Measurements from ENCODE around the gene PPP4R2.
"Not testable (repeated sequence)": the region's sequence is repeated elsewhere in the genome, so short reads cannot be mapped to it uniquely, and the experiment has no call there.

PPP4R2 gene

GRCh38 chr3:73026760-73027113 lies 30.1 kb downstream of the PPP4R2 start:
- no peak for DNase-seq

GRCh38 chr3:73028803-73029202 lies 32.2 kb downstream of the PPP4R2 start:
- no peak for DNase-seq

- DNase-seq = no peak
Observed at GRCh38 chr3:73029321-73029796, 32.7 kb downstream of the PPP4R2 start.

- no peak for DNase-seq
Observed at GRCh38 chr3:73030073-73030597, 33.5 kb downstream of the PPP4R2 start.

GRCh38 chr3:73031573-73032103 lies 35.0 kb downstream of the PPP4R2 start:
- DNase-seq = no peak

- no peak for DNase-seq
Observed at GRCh38 chr3:73036694-73037591, 40.3 kb downstream of the PPP4R2 start.

- no peak for DNase-seq
Observed at GRCh38 chr3:73041537-73041936, 44.9 kb downstream of the PPP4R2 start.

GRCh38 chr3:73043414-73043813 lies 46.8 kb downstream of the PPP4R2 start:
- DNase-seq = no peak

GRCh38 chr3:73045391-73045790 lies 48.8 kb downstream of the PPP4R2 start:
- no peak for DNase-seq

GRCh38 chr3:73046195-73046594 lies 49.6 kb downstream of the PPP4R2 start:
- DNase-seq = no peak

- DNase-seq = no peak
Observed at GRCh38 chr3:73049319-73049718, 52.7 kb downstream of the PPP4R2 start.

- DNase-seq = no peak
Observed at GRCh38 chr3:73052857-73053256, 56.2 kb downstream of the PPP4R2 start.

GRCh38 chr3:73055583-73055982 lies 59.0 kb downstream of the PPP4R2 start:
- DNase-seq = no peak

GRCh38 chr3:73056014-73056844 lies 59.6 kb downstream of the PPP4R2 start:
- DNase-seq = no peak

GRCh38 chr3:73056845-73057150 lies 60.2 kb downstream of the PPP4R2 start:
- no peak for DNase-seq

GRCh38 chr3:73060302-73060723 lies 63.7 kb downstream of the PPP4R2 start:
- DNase-seq = no peak

GRCh38 chr3:73061416-73061815 lies 64.8 kb downstream of the PPP4R2 start, which contains the start of gene EBLN2:
Gene EBLN2 (plus strand): TSS chr3:73061659. CDS start chr3:73062082, 423 bp downstream.
- DNase-seq = no peak

GRCh38 chr3:73066243-73066642 lies 69.6 kb downstream of the PPP4R2 start:
- DNase-seq = not testable (repeated sequence)

GRCh38 chr3:73068419-73068818 lies 71.8 kb downstream of the PPP4R2 start:
- DNase-seq = no peak

- DNase-seq = no peak
Observed at GRCh38 chr3:73069187-73069586, 72.6 kb downstream of the PPP4R2 start.

- no peak for DNase-seq
Observed at GRCh38 chr3:73069775-73070444, 73.3 kb downstream of the PPP4R2 start.

GRCh38 chr3:73070675-73071575 lies 74.3 kb downstream of the PPP4R2 start:
- no peak for DNase-seq
